Thyroid gland (tissue), 4 donors: ENCODE measurements around the gene TBC1D8.

ENCODE experiments used
- POLR2A ChIP-seq, 2 donors: fragments of 450-650 bp; IDR thresholded peaks; one replicate each; pipeline ENCODE4 v1.6.1; 2017; ENCODE audit warnings: antibody characterized with exemption in 2 of 2, mild to moderate bottlenecking in 2 of 2, moderate library complexity in 1 of 2
- TF ChIP-seq, protein P1 (sequence below), 6 experiments: fragments of 200-600 bp in 3 of 6; fragments of 450-650 bp in 3 of 6; sonication (generic) in 3 of 6; IDR thresholded peaks; one replicate each; pipeline ENCODE4 v1.5.1; 2016 to 2019; ENCODE audit warnings: antibody characterized with exemption in 6 of 6, mild to moderate bottlenecking in 2 of 6, inconsistent platforms in 1 of 6, moderate library complexity in 1 of 6

DNA sequence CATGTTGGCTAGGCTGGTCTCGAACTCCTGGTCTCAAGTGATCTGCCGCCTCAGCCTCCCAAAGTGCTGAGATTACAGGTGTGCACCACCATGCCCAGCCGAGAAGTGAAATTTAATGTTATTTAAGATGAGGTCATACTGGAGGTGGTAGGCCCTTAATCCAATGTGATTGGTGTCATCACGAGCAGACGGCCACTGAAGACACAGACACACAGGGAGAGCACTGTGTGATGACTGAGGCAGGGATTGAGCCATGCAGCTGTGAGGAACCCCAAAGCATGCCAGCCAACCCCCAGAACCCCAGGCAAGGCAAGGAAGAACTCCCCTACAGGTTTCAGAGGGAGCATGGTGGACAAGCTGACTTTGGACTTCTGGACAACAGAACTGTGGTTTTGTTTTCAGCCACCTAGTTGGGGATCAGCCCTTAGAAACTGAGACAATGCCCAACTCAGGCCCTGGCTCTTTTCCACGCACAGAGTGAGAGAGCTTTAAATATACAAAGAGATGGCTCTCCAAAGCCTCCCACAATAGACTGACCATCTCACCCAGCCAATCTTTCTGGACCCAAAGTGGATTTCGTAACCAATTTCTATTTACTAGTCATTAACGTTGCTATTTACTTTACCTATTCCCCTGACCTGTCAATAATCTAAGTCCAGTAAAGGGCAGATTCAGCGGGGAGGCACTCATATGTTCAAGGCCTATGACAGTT is 34.2 kb downstream of the TBC1D8 start:
- TF ChIP-seq, protein P1, sequence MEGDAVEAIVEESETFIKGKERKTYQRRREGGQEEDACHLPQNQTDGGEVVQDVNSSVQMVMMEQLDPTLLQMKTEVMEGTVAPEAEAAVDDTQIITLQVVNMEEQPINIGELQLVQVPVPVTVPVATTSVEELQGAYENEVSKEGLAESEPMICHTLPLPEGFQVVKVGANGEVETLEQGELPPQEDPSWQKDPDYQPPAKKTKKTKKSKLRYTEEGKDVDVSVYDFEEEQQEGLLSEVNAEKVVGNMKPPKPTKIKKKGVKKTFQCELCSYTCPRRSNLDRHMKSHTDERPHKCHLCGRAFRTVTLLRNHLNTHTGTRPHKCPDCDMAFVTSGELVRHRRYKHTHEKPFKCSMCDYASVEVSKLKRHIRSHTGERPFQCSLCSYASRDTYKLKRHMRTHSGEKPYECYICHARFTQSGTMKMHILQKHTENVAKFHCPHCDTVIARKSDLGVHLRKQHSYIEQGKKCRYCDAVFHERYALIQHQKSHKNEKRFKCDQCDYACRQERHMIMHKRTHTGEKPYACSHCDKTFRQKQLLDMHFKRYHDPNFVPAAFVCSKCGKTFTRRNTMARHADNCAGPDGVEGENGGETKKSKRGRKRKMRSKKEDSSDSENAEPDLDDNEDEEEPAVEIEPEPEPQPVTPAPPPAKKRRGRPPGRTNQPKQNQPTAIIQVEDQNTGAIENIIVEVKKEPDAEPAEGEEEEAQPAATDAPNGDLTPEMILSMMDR (IDR thresholded peaks at IDR 0.05), result no peak
- no peak for TF ChIP-seq POLR2A (IDR thresholded peaks at IDR 0.05)
